KMS-11 (cell line): ENCODE results near the gene DENND4A.
A peak's percentile ranks its signal among the peaks of the same experiment; 100 is the strongest.

ENCODE experiments used
- H2AFZ ChIP-seq: fragments of 200-600 bp; sonication (generic); 2 replicates; pipeline ENCODE4 v1.6.1; 2016; ENCODE audit warnings: antibody characterized with exemption, mixed run types, low read depth
- H3K27ac ChIP-seq: fragments of 200-600 bp; sonication (generic); 2 replicates; pipeline ENCODE4 v1.6.1; 2016; ENCODE audit warnings: mild to moderate bottlenecking, mixed run types
- H3K27me3 ChIP-seq: fragments of 200-600 bp; sonication (generic); 2 replicates; pipeline ENCODE4 v1.6.1; 2017; ENCODE audit warnings: mild to moderate bottlenecking, low read depth, mixed run types, moderate library complexity; ENCODE audit not compliant: insufficient read depth
- H3K36me3 ChIP-seq: fragments of 200-600 bp; sonication (generic); 2 replicates; pipeline ENCODE4 v1.6.1; 2017; ENCODE audit warnings: mild to moderate bottlenecking, mixed run types; ENCODE audit not compliant: insufficient read depth
- H3K4me1 ChIP-seq: fragments of 200-600 bp; sonication (generic); 2 replicates; pipeline ENCODE4 v1.6.1; 2016; ENCODE audit warnings: mild to moderate bottlenecking, low read depth, mixed run types; ENCODE audit not compliant: poor library complexity, severe bottlenecking
- H3K4me2 ChIP-seq: fragments of 200-600 bp; sonication (generic); 2 replicates; pipeline ENCODE4 v1.7.0; 2016; ENCODE audit warnings: mild to moderate bottlenecking, mixed run types
- H3K4me3 ChIP-seq: fragments of 200-600 bp; sonication (generic); IDR thresholded peaks from 2 replicates; pipeline ENCODE4 v1.6.1; 2017; ENCODE audit warnings: low read depth, low read length, mixed read lengths; ENCODE audit not compliant: insufficient read depth
- H3K79me2 ChIP-seq: fragments of 200-600 bp; sonication (generic); 2 replicates; pipeline ENCODE4 v1.6.1; 2016; ENCODE audit warnings: low read depth, mixed run types; ENCODE audit not compliant: insufficient read depth
- H3K9ac ChIP-seq: fragments of 200-600 bp; sonication (generic); 2 replicates; pipeline ENCODE4 v1.6.1; 2016; ENCODE audit warnings: mild to moderate bottlenecking, mixed run types
- H4K20me1 ChIP-seq: fragments of 200-600 bp; sonication (generic); 2 replicates; pipeline ENCODE4 v1.6.1; 2016; ENCODE audit warnings: mild to moderate bottlenecking, mixed run types; ENCODE audit not compliant: insufficient read depth
- CTCF ChIP-seq: fragments of 200-600 bp; sonication (generic); conservative IDR thresholded peaks from 2 replicates; pipeline ENCODE4 v1.6.1; 2017; ENCODE audit warnings: low read depth, mild to moderate bottlenecking, antibody characterized with exemption, low read length, moderate library complexity, mixed read lengths

DENND4A gene

GRCh38 chr15:65634356-65634755 is 157.7 kb downstream of the DENND4A start:
- no peak overlapping the region for H3K4me3 ChIP-seq
- peaks cover 74% of the 10 kb centered on the region for H3K4me1 ChIP-seq
- peak overlapping the region; percentile 64 for H3K4me2 ChIP-seq
- H3K79me2 ChIP-seq = no peaks in the 10 kb centered on the region
- H4K20me1 ChIP-seq = no peaks in the 10 kb centered on the region
- H2AFZ ChIP-seq = no peak overlapping the region
- H3K36me3 ChIP-seq = no peaks in the 10 kb centered on the region
- H3K27ac ChIP-seq = peak overlapping the region; percentile 65; the same call in 1 of the 2 replicates
- H3K27me3 ChIP-seq = no peaks in the 10 kb centered on the region
- TF ChIP-seq CTCF = no peak
- no peak overlapping the region for H3K9ac ChIP-seq

- Histone ChIP-seq H3K27me3 (no peaks in the 10 kb centered on the region), H3K4me2 (peak overlapping the region; percentile 64), H4K20me1 (no peaks in the 10 kb centered on the region), H3K36me3 (no peaks in the 10 kb centered on the region), H3K27ac (peak overlapping the region; percentile 65), H3K9ac (peak overlapping the region; percentile 10; the same call in 1 of the 2 replicates), H2AFZ (peak overlapping the region; percentile 6; the same call in 1 of the 2 replicates), H3K4me1 (peaks cover 72% of the 10 kb centered on the region), H3K79me2 (no peaks in the 10 kb centered on the region), H3K4me3 (no peak overlapping the region)
- no peak for TF ChIP-seq CTCF
Measured at GRCh38 chr15:65633752-65634151, 158.3 kb downstream of the DENND4A start.

- no peak overlapping the region for H3K9ac ChIP-seq
- H3K4me1 ChIP-seq = peaks cover 64% of the 10 kb centered on the region
- H3K27ac ChIP-seq = peak overlapping the region; percentile 65
- H4K20me1 ChIP-seq = no peaks in the 10 kb centered on the region
- no peaks in the 10 kb centered on the region for H3K36me3 ChIP-seq
- H3K4me2 ChIP-seq = peak overlapping the region; percentile 64; the same call in 1 of the 2 replicates
- no peak for TF ChIP-seq CTCF
- no peak overlapping the region for H3K4me3 ChIP-seq
- no peaks in the 10 kb centered on the region for H3K27me3 ChIP-seq
- no peaks in the 10 kb centered on the region for H3K79me2 ChIP-seq
- no peak overlapping the region; the same call in 1 of the 2 replicates for H2AFZ ChIP-seq
Measured at GRCh38 chr15:65632780-65633375, 159.2 kb downstream of the DENND4A start.

GRCh38 chr15:65631503-65631902 is 160.6 kb downstream of the DENND4A start:
- peak overlapping the region; percentile 0; the same call in 1 of the 2 replicates for H3K27ac ChIP-seq
- no peak overlapping the region for H2AFZ ChIP-seq
- no peak overlapping the region for H3K9ac ChIP-seq
- no peaks in the 10 kb centered on the region for H3K27me3 ChIP-seq
- peak overlapping the region; percentile 64 for H3K4me2 ChIP-seq
- no peak for TF ChIP-seq CTCF
- H3K4me1 ChIP-seq = peaks cover 76% of the 10 kb centered on the region
- no peaks in the 10 kb centered on the region for H3K79me2 ChIP-seq
- H3K4me3 ChIP-seq = no peak overlapping the region
- H4K20me1 ChIP-seq = no peaks in the 10 kb centered on the region
- H3K36me3 ChIP-seq = no peaks in the 10 kb centered on the region
